ENCODE results near the gene IQCK. TPM values are rescaled to one million over a fixed set of nuclear protein-coding genes. Genes with fewer than 3 reads are reported as not detected.

Gene IQCK
- total RNA-seq, 1 donor from 2014 or later: 5.8 TPM

- TF ChIP-seq, protein P1, sequence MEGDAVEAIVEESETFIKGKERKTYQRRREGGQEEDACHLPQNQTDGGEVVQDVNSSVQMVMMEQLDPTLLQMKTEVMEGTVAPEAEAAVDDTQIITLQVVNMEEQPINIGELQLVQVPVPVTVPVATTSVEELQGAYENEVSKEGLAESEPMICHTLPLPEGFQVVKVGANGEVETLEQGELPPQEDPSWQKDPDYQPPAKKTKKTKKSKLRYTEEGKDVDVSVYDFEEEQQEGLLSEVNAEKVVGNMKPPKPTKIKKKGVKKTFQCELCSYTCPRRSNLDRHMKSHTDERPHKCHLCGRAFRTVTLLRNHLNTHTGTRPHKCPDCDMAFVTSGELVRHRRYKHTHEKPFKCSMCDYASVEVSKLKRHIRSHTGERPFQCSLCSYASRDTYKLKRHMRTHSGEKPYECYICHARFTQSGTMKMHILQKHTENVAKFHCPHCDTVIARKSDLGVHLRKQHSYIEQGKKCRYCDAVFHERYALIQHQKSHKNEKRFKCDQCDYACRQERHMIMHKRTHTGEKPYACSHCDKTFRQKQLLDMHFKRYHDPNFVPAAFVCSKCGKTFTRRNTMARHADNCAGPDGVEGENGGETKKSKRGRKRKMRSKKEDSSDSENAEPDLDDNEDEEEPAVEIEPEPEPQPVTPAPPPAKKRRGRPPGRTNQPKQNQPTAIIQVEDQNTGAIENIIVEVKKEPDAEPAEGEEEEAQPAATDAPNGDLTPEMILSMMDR (IDR thresholded peaks at IDR 0.05): no peak
- no peak overlapping the region for H3K27ac Mint-ChIP-seq (ENCODE audit: unreplicated experiment)
- no peak overlapping the region for H3K4me3 Mint-ChIP-seq (ENCODE audit: unreplicated experiment)
- no peak for DNase-seq (ENCODE audit: extremely low spot score, unreplicated experiment)
- H3K27me3 Mint-ChIP-seq (ENCODE audit: unreplicated experiment): no peaks in the 10 kb centered on the region
- H3K9me3 Mint-ChIP-seq (ENCODE audit: unreplicated experiment): no peaks in the 10 kb centered on the region
- H3K36me3 Mint-ChIP-seq (ENCODE audit: unreplicated experiment): no peaks in the 10 kb centered on the region
- H3K4me1 Mint-ChIP-seq (ENCODE audit: unreplicated experiment): no peaks in the 10 kb centered on the region
These were observed 138.0 kb downstream of the IQCK start for GRCh38 chr16:19856120-19856519.

DNA sequence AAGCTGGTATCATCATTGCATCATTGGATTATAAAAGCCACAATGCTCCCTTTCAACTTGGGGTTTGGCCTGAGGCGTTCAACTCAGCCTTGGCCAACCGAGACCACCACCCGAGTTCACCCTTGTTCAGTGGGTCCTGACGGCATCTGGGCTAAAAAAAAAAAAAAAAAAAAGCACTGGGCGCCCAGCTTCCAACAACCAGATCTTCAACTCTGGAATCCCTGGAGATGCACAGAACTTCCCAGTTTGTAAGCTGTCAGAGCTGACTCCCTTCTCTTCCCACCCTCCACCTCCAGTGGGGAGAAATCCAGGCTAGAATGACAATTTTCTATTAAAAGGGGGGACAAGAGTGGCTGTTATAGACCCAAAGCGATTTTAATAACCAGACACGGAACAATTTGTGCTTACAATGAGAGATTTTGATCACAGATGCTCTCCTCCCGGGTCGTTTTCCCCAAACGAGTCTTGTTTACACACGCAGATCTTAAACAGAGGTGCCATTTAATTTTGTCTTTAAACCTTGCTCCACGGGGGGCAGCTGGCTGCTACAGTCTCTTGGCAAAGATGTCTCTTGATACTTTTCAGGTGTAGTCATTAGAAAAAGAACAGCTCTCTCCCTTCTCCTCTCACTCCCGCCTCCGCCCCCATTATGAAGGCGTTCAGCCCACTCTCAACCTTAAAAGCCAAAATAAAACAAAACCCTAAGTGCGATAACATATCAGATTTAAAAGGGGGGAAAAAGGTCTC, 139.7 kb downstream of the IQCK start:
- DNase-seq (ENCODE audit: extremely low spot score, unreplicated experiment): no peak
- Mint-ChIP-seq H3K27ac (ENCODE audit: unreplicated experiment) (no peak overlapping the region), H3K27me3 (ENCODE audit: unreplicated experiment) (no peaks in the 10 kb centered on the region), H3K9me3 (ENCODE audit: unreplicated experiment) (no peaks in the 10 kb centered on the region), H3K4me1 (ENCODE audit: unreplicated experiment) (no peaks in the 10 kb centered on the region), H3K4me3 (ENCODE audit: unreplicated experiment) (no peak overlapping the region), H3K36me3 (ENCODE audit: unreplicated experiment) (no peaks in the 10 kb centered on the region)
- TF ChIP-seq, protein P1 (IDR thresholded peaks at IDR 0.05): no peak

DNA sequence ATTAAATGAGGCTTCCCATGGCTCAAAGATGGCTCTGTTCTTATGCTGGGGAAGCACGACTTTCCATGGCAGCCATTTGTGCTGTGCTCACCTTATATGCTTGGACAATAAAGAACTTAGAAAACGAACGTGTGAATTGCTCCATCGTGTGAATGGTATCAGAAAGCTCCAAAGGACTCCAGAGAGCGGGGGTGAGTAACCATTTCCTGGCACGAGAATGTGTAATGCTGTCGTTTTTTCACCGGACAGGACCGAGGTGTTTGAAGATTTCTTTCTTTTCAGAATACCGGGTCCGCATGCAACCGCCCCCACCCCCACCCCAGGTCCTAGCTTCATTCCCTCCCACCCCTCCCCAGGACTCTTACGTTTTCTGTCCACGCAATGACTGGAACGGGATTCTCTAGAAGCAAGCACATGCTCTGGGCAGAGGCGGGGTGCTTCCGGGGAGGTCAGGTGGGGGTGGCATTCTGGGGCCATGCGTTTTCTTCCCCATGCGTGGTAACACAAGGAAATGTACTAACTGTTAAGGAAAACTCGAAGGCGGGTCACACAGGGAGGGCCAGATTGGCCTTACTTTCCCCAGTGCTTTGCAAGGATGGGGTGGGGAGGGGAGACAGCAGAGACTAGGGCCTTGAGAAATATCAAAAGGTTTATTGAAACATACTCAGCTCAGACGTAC, 140.4 kb downstream of the IQCK start:
- TF ChIP-seq, protein P1 (IDR thresholded peaks at IDR 0.05): no peak
- Mint-ChIP-seq H3K4me3 (ENCODE audit: unreplicated experiment) (no peak overlapping the region), H3K36me3 (ENCODE audit: unreplicated experiment) (no peaks in the 10 kb centered on the region), H3K9me3 (ENCODE audit: unreplicated experiment) (no peaks in the 10 kb centered on the region), H3K4me1 (ENCODE audit: unreplicated experiment) (no peaks in the 10 kb centered on the region), H3K27me3 (ENCODE audit: unreplicated experiment) (no peaks in the 10 kb centered on the region), H3K27ac (ENCODE audit: unreplicated experiment) (no peak overlapping the region)
- no peak for DNase-seq (ENCODE audit: extremely low spot score, unreplicated experiment)

DNA sequence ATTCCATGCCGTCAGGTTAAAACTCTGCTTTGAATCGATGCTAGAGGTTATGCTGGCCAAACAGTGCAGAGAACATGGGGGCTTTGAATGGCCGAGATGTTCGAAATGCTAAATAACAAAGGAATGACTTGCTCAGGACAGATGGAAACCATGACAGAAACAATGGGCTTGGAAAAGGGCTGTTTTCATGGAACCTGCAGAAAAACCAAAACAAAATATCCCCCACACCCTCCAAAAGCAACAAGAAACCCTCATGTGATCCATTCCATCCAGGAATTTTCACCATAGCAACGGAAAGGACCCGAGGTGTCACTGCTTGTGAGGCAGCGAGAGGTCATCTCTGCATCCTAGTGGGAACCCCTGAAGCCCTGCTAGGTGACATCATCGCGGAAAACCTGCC, 141.1 kb downstream of the IQCK start:
- H3K4me1 Mint-ChIP-seq (ENCODE audit: unreplicated experiment): no peaks in the 10 kb centered on the region
- no peaks in the 10 kb centered on the region for H3K36me3 Mint-ChIP-seq (ENCODE audit: unreplicated experiment)
- H3K4me3 Mint-ChIP-seq (ENCODE audit: unreplicated experiment): no peak overlapping the region
- no peaks in the 10 kb centered on the region for H3K27me3 Mint-ChIP-seq (ENCODE audit: unreplicated experiment)
- H3K9me3 Mint-ChIP-seq (ENCODE audit: unreplicated experiment): no peaks in the 10 kb centered on the region
- H3K27ac Mint-ChIP-seq (ENCODE audit: unreplicated experiment): no peak overlapping the region
- DNase-seq (ENCODE audit: extremely low spot score, unreplicated experiment): no peak
- TF ChIP-seq, protein P1 (IDR thresholded peaks at IDR 0.05): no peak

- H3K4me1 Mint-ChIP-seq (ENCODE audit: unreplicated experiment): no peaks in the 10 kb centered on the region
- no peak for DNase-seq (ENCODE audit: extremely low spot score, unreplicated experiment)
- TF ChIP-seq, protein P1 (IDR thresholded peaks at IDR 0.05): no peak
- H3K27me3 Mint-ChIP-seq (ENCODE audit: unreplicated experiment): no peaks in the 10 kb centered on the region
- no peaks in the 10 kb centered on the region for H3K36me3 Mint-ChIP-seq (ENCODE audit: unreplicated experiment)
- H3K9me3 Mint-ChIP-seq (ENCODE audit: unreplicated experiment): no peaks in the 10 kb centered on the region
- H3K4me3 Mint-ChIP-seq (ENCODE audit: unreplicated experiment): no peak overlapping the region
- no peak overlapping the region for H3K27ac Mint-ChIP-seq (ENCODE audit: unreplicated experiment)
These were observed 141.5 kb downstream of the IQCK start for GRCh38 chr16:19859603-19860002.
